ENCODE data around the gene KLK3.

The KLK3 gene

DNA sequence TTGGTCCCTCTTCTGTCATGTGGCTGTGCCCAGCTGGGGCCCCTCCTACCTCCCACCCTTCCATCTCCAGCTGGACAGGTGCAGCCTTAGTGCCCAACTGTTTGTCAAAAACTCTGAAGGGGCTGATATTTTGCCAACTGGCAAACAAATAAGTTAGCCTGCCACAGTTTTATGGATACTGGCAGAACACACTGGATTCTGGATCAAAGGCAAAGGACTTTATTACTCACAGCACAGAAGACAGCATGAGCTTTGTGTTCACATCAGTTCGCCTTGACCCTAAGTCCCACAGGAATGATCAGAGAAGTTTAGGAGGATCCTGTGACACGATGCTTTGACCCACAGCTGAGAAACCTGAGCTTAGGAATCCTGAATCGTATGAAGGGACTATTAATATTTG, 34.9 kb downstream of the KLK3 start:
- DNase-seq: no peak
- Histone ChIP-seq H3K9ac (ENCODE audit: low read length) (no peak overlapping the region), H3K4me3 (ENCODE audit: low read length) (no peak overlapping the region), H3K4me1 (ENCODE audit: low read length) (no peaks in the 10 kb centered on the region), H2AFZ (ENCODE audit: low read length) (no peak overlapping the region), H3K9me3 (replicated peaks; ENCODE audit: insufficient read depth, low read length) (no peaks in the 10 kb centered on the region), H3K4me2 (ENCODE audit: low read depth, low read length) (no peak overlapping the region), H3K79me2 (ENCODE audit: low read length) (no peaks in the 10 kb centered on the region), H3K9me2 (replicated peaks; ENCODE audit: insufficient read depth, low read length) (no peaks in the 10 kb centered on the region), H4K20me1 (ENCODE audit: insufficient read depth, low read length) (no peaks in the 10 kb centered on the region), H3K27ac (ENCODE audit: low read length) (no peak overlapping the region), H3K36me3 (replicated peaks; ENCODE audit: insufficient read depth, low read length) (no peaks in the 10 kb centered on the region), H3F3A (ENCODE audit: insufficient read depth, low read length) (no peaks in the 10 kb centered on the region), H3K27me3 (replicated peaks; ENCODE audit: insufficient read depth, low read length) (peaks cover 32% of the 10 kb centered on the region)
- TF ChIP-seq EZH2phosphoT487 (IDR thresholded peaks at IDR 0.05; ENCODE audit: low read length) (no peak), EZH2 (optimal IDR thresholded peaks at IDR 0.05; ENCODE audit: low read depth, low read length) (no peak)
- TF ChIP-seq, protein P1, sequence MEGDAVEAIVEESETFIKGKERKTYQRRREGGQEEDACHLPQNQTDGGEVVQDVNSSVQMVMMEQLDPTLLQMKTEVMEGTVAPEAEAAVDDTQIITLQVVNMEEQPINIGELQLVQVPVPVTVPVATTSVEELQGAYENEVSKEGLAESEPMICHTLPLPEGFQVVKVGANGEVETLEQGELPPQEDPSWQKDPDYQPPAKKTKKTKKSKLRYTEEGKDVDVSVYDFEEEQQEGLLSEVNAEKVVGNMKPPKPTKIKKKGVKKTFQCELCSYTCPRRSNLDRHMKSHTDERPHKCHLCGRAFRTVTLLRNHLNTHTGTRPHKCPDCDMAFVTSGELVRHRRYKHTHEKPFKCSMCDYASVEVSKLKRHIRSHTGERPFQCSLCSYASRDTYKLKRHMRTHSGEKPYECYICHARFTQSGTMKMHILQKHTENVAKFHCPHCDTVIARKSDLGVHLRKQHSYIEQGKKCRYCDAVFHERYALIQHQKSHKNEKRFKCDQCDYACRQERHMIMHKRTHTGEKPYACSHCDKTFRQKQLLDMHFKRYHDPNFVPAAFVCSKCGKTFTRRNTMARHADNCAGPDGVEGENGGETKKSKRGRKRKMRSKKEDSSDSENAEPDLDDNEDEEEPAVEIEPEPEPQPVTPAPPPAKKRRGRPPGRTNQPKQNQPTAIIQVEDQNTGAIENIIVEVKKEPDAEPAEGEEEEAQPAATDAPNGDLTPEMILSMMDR (IDR thresholded peaks at IDR 0.05; ENCODE audit: low read length): no peak

DNA sequence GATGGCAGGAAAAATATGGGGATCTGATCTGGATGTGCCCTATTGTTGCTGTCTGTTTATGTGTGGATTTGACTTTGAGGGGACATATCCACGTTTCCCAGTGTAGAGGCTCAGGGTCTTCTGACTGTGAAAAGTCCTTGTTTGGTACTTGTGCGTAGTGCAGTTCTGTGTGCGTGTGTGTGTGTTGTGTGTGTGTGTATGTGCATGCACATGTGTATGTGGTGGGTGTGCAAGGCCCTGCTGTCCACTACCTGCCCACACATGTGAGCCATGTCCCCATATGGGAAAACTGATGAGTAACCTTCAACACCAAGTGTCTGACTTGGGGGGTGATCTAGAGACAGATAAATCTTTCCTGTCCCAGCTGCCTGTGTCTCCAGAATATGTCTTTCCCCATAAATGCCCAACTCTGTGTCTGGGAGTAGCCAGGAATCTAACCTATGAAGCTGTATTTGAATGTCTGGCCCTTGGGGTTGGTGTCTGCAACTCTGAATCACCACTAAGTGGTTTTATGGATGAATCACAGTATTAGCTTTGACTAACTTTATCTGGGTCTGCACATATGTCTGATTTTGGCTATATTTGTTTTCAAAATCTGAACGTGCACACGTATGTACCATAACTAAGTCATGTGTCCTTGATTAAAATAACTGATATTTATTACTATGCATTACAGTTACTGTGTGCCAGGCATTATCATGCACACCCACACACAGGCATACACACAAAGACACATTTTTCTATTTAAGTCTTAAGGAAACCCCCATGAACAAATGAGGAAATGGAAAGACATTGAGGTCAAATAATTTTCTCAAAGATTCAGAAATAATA, 35.9 kb downstream of the KLK3 start:
- H3K9me2 ChIP-seq (replicated peaks; ENCODE audit: insufficient read depth, low read length): no peaks in the 10 kb centered on the region
- H3K27ac ChIP-seq (ENCODE audit: low read length): no peak overlapping the region
- H3K9me3 ChIP-seq (replicated peaks; ENCODE audit: insufficient read depth, low read length): no peaks in the 10 kb centered on the region
- no peaks in the 10 kb centered on the region for H3K36me3 ChIP-seq (replicated peaks; ENCODE audit: insufficient read depth, low read length)
- H3K4me1 ChIP-seq (ENCODE audit: low read length): no peaks in the 10 kb centered on the region
- H3K79me2 ChIP-seq (ENCODE audit: low read length): no peaks in the 10 kb centered on the region
- TF ChIP-seq, protein P1 (IDR thresholded peaks at IDR 0.05; ENCODE audit: low read length): no peak
- TF ChIP-seq EZH2phosphoT487 (IDR thresholded peaks at IDR 0.05; ENCODE audit: low read length) (no peak), EZH2 (optimal IDR thresholded peaks at IDR 0.05; ENCODE audit: low read depth, low read length) (no peak)
- no peak overlapping the region for H3K9ac ChIP-seq (ENCODE audit: low read length)
- no peak overlapping the region for H3K4me2 ChIP-seq (ENCODE audit: low read depth, low read length)
- no peaks in the 10 kb centered on the region for H4K20me1 ChIP-seq (ENCODE audit: insufficient read depth, low read length)
- no peak for DNase-seq
- H3K27me3 ChIP-seq (replicated peaks; ENCODE audit: insufficient read depth, low read length): peaks cover 31% of the 10 kb centered on the region
- no peak overlapping the region for H3K4me3 ChIP-seq (ENCODE audit: low read length)
- no peaks in the 10 kb centered on the region for H3F3A ChIP-seq (ENCODE audit: insufficient read depth, low read length)
- no peak overlapping the region for H2AFZ ChIP-seq (ENCODE audit: low read length)

GRCh38 chr19:50891253-50891625, 36.5 kb downstream of the KLK3 start:
- Histone ChIP-seq H3K4me3 (ENCODE audit: low read length) (no peak overlapping the region), H3K79me2 (ENCODE audit: low read length) (no peaks in the 10 kb centered on the region), H3K9ac (ENCODE audit: low read length) (no peak overlapping the region), H3F3A (ENCODE audit: insufficient read depth, low read length) (no peaks in the 10 kb centered on the region), H3K36me3 (replicated peaks; ENCODE audit: insufficient read depth, low read length) (no peaks in the 10 kb centered on the region), H3K4me1 (ENCODE audit: low read length) (no peaks in the 10 kb centered on the region), H3K9me2 (replicated peaks; ENCODE audit: insufficient read depth, low read length) (no peaks in the 10 kb centered on the region), H3K9me3 (replicated peaks; ENCODE audit: insufficient read depth, low read length) (no peaks in the 10 kb centered on the region), H4K20me1 (ENCODE audit: insufficient read depth, low read length) (no peaks in the 10 kb centered on the region), H3K4me2 (ENCODE audit: low read depth, low read length) (no peak overlapping the region), H2AFZ (ENCODE audit: low read length) (no peak overlapping the region), H3K27me3 (replicated peaks; ENCODE audit: insufficient read depth, low read length) (peaks cover 27% of the 10 kb centered on the region), H3K27ac (ENCODE audit: low read length) (no peak overlapping the region)
- no peak for DNase-seq
- no peak for TF ChIP-seq EZH2 (optimal IDR thresholded peaks at IDR 0.05; ENCODE audit: low read depth, low read length)
- TF ChIP-seq, protein P1 (IDR thresholded peaks at IDR 0.05; ENCODE audit: low read length): no peak
- TF ChIP-seq EZH2phosphoT487 (IDR thresholded peaks at IDR 0.05; ENCODE audit: low read length): no peak
